HG02852 (cell line): ENCODE results near the gene NME5.

Experiments used
- ATAC-seq: cut with Tn5 transposase; IDR thresholded peaks from one replicate; pipeline ENCODE4 v1.9.1; 2021; ENCODE audit warnings: mild to moderate bottlenecking, moderate library complexity; ENCODE audit not compliant: unreplicated experiment

Gene NME5

DNA sequence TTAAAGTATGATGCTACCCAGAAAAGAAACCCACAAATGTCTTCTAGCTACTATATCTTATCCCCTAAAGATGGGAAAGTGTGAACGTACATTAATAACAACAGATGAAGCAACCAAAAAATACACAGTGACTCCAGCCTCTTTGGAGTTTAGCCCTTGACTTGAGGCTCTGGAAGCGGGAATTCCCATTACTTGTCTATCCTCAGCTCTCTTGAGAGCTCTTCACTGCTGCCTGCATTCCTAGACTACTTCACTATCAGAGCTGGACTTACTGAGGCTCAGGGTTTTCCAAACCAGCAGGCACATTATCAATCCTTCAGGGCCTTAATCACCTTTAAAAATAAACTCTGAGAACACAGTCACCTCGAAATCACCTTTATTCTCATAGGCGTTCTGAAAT is 1.0 kb upstream of the NME5 start:
- no peak for ATAC-seq

DNA sequence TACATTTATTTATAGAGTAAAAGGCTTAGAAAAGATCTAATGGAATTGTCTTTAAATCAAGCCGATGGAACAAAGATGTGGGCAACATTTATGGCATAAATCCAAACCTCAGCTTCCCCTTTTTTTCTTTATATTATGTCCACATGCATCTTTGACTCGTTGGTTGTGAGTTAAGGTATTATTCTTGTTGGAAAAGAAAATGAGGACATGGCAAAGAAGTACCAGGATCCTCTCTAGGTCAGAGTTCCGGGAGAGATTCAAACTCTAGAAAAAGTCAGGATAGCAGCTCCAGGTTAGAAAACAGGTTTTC is 508 bp upstream of the NME5 start:
- no peak for ATAC-seq

DNA sequence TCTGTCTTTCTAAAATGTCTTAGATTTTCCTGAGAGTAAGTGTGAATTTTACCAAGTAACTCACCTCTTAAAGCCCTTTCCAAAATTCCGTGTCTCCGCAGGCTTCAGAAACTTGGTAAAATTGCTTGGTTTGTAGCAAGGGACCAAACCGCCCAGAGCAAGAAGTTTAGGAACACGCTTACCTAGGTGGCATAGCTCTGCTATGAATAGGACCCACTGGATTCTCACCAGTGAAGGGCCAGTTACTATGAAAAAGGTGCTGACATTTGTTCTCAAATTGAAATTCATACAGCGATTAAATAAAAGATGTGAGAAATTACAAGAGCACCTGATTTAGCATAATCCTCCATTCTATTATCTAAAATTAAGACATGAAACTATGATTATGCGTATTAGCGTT is 6.7 kb downstream of the NME5 start:
- ATAC-seq = no peak

DNA sequence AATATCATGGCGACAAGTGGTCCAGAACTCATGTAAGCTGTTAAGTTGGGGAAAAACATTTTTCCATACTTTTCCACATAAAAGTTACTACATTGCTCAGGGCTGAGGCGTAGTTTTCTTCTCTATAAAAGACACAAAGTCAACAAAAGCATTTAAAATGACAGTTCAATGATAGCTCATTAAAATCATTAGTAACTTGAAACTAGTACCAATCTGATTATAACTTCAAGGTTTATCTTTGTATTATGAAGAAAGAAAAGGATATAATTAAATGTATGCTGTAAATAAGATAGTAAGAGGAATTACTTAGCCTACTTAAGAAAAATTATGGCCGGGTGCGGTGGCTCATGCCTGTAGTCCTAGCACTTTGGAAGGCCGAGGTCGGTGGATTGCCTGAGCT is 9.9 kb downstream of the NME5 start:
- ATAC-seq = no peak

DNA sequence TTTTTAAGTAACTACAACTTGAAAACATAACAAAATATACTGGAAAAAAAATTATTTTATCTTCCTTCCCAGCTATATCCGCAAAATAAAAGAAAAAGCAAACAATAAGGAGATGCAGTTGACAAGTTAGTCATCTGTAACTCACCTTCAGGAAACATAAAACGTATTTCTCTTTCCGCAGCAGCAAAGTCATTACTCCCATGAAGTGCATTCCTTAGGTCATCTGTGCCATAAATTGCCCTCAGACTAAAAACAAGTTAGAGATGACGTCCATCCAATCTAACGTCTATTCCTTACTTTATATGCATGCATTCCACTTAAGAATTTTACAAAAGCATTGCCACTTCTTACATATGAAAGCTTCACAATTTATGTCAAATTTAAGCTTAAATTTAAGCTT is 10.9 kb downstream of the NME5 start:
- ATAC-seq = no peak

DNA sequence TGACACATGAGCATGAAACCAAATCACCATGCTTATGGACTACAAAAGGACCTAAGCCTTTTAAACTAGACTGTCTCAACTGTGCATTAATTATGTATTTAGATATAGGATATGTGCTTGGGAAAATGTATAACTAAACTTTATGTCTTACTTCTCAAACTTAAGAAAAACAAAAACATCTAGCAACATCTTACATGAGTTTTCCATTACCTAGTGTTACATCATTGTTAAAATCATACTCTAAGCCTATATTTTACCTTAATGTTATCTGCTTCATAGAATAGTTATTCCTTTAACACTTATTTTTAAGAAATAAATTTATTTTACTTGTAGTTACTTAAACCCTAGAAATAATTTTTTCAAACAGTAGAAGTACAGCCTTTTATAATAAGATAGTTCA is 24.0 kb downstream of the NME5 start:
- ATAC-seq = no peak

DNA sequence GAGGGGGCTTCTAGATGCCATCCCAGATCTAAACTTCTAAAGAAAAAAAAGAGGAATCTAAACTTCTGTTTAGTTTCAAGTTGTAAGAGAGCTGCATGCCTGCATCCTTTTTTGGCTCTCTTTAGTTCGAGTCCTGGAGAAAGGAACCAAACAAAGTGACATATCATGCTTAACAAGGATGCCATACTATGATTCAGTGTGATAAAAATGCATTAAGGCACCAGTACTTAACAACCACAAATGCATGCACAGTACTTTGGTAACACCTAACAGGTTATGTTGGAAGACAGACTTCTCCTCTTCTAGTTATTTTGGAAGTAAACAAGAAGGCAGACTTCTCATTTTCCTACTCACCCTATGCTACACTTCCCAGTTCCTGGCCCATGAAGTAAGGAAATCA is 27.3 kb downstream of the NME5 start:
- no peak for ATAC-seq

DNA sequence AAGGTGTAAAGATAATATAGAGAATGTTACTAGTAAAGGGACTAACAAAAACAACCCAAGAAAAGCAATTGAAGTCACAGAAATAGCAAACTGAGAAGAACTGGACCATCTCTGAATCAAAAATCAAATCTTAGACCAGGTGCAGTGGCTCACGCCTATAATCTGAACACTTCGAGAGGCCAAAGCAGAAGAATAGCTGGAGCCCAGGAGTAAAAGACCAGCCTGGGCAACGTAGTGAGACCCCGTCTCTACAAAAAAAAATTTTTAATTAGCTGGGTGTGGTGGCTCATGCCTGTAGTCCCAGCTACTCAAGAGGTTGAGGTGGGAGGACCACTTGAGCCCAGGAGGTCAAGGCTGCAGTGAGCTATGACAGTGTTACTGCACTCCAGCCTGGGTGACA is 28.0 kb downstream of the NME5 start:
- no peak for ATAC-seq

DNA sequence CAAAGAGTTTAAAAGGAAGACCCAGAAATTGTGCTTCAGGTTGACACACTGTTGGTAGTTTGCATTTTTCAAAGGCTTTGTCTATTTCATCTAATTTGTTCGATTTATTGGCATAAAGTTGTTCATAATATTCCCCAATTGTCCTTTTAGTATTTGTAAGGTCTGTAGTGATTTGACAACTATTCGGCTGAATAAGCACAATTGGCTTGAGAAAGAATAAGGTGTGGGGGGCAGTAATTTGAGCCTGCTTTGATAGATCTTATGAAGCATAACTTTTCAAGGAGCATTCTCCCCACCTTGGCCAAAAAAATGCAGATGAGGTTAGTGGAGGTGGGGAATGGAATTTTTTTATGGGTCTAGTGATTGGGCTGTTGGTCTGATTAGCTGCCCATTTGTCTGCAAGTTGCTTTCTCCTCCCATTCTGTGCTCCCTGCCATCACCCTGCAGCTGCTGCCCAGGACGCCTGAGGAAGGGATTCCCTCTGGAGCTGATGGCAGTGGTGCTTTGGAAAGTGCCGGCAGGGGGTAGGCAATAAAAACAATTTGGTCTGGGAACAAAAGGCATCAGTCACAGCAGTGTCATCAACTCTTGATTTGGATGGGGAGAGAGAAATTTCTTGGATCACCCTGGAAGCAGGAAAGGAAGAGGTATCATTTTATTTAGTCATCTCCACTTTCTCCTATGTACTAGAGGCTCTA is 28.8 kb downstream of the NME5 start:
- no peak for ATAC-seq

DNA sequence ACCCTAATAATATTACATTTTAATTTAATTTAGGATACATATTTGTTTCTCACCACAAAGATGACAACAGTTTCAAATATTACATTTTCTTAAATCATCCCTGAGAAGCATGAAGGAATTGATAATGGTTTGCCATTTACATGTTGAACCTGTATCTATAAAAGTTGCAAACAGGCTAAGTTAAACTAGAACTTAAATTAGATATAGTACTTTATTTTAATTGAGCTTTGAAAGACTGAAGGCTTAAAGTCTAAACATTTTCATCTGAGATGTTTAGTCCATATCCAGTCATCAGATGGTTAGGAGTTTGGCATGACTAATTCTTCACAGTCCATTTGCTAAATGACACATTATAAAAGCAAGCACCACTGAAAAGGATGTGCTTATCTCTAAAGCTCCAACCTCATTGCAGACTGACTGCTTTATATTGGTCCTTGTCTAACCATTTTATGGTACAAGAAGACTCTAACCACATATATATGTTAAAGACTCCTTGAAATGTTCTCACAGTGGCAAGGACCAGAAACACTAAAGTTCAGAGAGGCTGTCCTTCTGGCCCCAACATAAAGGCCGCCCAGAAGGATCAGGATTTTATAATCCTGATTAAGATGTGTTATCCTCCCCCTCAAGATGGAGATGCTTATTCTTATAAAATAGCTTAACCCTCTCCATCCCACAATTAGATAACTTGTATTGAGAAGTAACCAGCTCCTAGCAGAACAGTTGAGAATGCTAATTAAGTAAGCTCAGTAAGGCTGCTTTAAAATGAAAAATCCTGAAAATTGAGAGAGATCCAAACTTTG is 29.6 kb downstream of the NME5 start:
- no peak for ATAC-seq

DNA sequence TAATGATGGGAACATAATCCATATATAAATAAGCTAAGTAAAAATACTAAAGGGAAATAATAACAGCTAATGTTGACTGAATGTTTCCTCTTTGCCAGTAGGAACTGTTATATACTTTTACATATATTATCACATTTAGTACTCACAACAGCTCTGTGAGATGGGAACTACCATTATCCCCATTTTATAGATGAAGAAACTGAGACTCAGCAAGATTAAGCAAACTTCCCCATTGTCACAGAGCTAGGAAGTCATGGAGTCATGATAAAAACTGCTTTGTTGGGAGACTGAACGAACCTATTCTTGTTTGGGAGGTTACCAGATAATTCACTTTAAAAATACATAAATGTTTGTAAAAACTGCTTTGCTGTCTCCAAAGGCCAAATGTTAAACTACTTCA is 32.0 kb downstream of the NME5 start:
- no peak for ATAC-seq

DNA sequence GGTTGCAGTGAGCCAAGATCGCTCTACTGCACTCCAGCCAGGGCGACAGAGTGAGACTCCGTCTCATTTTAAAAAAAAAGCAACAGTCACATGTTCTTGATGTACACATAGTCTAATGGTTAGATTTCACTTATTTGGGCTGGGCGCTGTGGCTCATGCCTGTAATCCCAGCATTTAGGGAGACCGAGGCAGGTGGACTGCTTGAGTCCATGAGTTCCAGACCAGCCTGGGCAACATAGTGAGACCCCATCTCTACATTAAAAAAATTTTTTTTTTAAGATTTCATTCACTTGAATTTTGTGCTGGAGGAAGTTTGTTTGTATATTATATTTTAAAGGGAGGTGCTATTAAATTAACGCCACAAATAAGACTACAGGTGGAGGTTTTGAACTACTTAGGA is 33.5 kb downstream of the NME5 start:
- no peak for ATAC-seq

DNA sequence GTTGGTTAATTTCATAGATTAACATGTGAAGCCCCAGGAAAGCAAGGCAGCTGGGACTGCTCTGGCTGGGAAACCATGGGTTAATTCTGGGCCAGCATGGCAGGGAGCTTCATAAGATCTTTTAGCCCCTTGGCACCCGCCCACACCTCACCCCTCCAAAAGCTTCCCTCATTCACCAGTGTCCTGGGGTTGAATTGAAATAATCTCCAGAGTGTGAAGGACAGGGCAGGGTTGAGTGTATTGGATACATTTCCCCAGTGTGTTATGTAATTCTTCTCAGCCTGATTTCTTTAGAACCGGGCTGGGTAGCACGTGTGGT is 36.0 kb downstream of the NME5 start:
- no peak for ATAC-seq

DNA sequence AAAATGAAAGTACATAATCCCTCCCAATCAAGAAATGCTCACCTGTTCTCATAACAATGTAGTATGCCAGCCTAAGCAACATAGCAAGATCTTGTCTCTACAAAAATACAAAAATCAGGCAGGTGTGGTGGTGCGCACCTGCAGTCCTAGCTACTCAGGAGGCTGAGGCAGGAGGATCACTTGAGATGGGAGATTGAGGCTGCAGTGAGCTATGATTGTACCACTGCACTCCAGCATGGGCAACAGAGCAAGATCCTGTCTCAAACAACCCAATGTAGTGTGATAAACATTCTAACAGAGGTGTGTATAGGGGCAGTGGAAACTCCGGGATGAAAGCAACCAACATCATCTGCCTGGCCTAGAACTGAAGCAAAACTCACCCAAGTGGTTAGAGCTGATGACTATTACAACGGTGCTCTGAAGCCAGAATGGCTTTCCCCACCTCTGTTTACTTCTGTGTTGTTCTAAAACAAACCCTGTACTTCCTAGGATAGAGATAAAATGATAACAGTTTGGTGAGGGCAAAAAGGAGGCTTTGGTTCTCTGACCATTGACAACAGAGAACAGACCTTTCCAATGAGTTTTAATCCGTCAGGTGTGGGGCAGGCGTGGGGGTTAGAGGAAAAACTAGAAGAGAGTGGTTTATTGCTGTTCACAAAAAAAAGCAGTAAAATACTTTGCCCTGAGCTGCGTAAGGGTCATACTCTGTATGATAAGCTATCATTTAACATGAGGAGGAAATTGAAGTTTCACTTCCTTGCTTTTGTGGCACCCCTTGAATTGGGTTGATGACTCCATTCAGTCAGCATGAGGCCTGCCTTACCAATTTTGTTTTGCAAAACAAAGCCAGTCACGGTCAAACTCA is 36.5 kb downstream of the NME5 start:
- no peak for ATAC-seq

DNA sequence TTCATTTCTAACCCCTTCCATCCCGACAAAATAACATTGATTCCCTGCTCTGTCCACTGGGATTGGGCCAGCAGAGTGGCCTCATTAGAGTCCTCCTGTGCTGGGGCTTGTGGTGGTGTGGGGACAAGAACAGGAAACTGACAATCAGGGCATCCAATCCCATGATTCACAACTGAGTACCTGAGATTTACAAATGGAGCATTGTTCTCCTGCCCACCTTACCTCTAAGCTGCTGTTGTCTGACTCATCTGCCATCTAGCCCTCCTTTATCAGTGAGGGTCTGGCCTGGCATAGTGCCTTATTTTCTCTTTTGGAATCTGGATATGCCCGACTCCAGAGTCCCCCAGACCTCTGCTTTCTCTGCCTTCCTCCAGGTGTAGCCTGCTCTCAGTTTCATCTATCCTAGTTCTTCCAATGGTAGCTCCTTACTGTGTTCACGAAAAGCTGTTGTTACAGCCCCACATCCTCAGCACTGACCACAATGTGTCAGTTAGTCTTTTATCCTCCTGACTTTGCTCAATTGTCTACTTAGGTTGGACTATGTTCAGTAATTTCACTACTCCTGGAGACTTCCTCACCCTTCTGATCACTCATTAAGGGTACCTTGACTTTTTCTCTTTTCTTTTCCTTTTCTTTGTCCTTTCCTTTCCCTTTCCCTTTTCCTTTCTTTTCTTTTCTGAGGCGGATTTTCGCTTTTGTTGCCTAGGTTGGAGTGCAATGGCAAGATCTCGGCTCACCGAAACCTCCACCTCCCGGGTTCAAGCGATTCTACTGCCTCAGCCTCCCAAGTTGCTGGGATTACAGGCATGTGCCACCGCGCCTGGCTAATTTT is 42.0 kb downstream of the NME5 start:
- ATAC-seq = no peak

DNA sequence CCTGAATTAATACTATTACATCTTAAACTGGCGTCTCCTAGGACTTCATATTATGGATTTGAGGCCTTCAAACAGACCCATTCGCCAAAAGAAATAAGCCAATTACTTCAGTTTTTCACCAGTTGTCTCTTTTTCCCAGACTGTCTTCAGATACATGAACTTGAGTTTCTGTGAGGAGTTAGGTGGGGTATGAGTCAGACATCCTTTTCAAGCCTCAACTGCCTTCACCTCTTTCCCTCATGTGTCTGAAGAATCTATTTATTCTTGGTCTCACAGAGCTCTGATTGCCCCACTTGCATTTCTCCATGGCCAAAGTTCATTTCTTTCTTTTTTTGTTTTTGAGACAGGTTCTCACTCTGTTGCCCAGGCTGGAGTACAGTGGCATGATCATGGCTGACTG is 42.9 kb downstream of the NME5 start:
- ATAC-seq = no peak

DNA sequence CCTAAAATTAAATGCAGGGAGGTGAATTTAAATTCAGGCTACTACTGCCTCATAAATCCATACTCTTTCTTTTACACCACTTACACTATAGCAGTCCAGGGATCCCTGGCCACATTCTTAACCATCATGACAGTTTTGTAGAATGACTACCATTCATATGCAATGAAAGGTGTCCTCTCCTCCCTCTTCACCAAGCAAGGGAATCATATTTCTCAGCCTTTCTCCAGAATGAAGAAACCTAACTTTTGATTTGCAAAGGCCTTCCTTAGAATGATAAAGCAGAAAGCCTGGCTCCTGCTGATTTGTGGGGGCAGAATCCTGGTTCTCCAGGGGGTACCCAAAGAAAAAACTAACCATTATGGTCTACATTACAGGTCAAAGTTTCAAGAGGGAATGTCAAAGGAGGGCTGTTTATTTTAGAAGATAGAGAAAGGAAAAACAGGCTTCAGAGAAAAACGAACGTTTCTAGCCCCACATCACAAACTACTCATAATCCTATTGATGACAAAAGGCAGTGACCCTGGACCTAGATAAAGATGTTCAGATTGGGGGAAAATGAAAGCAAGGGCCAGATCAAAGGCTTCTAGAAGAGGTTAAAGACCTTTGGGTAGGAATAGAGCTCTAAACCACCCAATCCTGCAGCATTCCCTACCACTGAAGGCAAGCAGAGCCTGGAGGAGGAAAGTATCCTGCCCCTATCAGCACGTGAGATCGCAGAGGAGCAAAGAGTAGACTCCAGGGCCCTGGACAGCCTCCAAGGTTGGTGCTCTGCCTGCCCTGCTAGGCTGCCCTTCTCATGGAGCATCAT is 43.9 kb downstream of the NME5 start:
- no peak for ATAC-seq

DNA sequence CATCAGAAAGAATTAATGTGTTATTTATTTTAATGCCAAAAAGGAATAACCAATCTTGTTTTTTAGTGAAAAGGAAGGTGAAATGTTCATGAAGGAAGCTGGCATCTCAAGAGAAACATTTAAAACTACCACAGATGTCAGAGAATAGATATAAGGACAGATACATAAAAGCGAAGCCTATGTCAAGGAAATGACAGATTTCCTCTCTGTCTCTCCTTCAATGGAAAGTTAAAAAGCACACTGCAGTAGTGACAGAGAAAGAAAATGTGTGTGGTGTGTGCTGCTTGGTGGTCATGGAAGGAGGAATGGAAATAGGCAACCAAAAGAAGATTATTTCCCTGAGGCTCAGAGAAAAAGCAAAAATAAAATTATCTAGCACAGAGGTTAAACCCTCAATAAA is 46.2 kb downstream of the NME5 start:
- no peak for ATAC-seq

DNA sequence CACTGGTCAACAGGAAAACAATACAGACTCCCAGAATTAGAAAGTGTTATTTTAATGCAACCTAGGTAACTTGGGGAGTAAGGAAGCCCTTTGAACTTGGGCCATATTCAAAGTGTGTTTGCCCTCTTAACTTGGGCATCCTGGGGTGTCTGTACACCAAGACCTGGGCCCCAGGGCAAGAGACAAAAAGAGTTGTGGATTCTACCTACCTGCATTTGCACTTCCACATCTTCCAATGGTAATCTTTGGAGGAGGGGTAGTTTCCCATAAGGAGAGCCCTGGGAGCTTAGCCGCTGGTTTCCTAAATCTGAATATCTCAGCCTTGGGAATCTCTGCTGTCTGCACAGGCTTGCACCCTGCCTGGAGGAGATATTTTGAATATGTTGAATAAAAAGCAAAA is 46.9 kb downstream of the NME5 start:
- no peak for ATAC-seq

DNA sequence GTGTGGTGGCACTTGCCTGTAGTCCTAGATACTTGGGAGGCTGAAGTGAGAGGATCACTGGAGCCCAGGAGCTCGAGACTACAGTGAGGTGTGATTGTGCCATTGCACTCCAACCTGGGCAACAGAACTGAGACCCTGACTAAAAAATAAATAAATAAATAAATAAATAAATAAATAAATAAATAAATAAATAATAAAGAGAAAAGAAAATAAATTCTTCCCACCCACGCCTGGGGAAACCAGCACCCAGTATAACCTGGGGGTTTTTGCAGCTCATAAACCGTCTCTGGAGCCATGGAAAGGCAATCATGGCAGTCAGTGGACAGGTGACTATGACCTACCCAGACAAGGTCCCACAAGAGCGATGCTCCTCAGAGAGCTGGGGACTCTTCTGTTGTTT is 47.5 kb downstream of the NME5 start:
- no peak for ATAC-seq
